ENCODE measurements around the gene ABCA2.

Gene ABCA2

DNA sequence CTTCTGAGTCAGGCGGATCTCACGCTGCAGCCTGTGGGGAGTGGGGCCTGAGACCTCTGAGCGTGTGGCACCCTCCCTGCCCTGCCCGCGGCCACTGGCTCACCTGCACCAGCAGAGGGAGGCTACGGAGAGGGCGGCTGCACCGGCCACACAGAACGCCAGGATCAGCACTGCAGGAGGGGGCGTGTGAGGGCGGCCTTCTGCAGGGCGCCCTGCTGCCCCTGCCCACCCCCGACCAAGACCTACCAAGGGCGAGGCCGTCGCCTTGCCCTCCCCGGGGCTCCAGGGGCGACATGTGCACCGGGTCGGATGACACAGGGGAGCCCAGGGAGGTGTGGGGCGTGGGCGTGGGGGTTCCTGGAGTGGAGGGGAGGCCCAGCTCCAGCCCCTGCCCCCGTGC is 12.5 kb upstream of the ABCA2 start:
- no peak for DNase-seq (ENCODE audit: low spot score)
- TF ChIP-seq, protein P1, sequence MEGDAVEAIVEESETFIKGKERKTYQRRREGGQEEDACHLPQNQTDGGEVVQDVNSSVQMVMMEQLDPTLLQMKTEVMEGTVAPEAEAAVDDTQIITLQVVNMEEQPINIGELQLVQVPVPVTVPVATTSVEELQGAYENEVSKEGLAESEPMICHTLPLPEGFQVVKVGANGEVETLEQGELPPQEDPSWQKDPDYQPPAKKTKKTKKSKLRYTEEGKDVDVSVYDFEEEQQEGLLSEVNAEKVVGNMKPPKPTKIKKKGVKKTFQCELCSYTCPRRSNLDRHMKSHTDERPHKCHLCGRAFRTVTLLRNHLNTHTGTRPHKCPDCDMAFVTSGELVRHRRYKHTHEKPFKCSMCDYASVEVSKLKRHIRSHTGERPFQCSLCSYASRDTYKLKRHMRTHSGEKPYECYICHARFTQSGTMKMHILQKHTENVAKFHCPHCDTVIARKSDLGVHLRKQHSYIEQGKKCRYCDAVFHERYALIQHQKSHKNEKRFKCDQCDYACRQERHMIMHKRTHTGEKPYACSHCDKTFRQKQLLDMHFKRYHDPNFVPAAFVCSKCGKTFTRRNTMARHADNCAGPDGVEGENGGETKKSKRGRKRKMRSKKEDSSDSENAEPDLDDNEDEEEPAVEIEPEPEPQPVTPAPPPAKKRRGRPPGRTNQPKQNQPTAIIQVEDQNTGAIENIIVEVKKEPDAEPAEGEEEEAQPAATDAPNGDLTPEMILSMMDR (IDR thresholded peaks at IDR 0.05): no peak
- Histone ChIP-seq H3K4me3 (no peak overlapping the region), H3K27ac (peak overlapping the region in 1 of 2 donors; percentile 36)

DNA sequence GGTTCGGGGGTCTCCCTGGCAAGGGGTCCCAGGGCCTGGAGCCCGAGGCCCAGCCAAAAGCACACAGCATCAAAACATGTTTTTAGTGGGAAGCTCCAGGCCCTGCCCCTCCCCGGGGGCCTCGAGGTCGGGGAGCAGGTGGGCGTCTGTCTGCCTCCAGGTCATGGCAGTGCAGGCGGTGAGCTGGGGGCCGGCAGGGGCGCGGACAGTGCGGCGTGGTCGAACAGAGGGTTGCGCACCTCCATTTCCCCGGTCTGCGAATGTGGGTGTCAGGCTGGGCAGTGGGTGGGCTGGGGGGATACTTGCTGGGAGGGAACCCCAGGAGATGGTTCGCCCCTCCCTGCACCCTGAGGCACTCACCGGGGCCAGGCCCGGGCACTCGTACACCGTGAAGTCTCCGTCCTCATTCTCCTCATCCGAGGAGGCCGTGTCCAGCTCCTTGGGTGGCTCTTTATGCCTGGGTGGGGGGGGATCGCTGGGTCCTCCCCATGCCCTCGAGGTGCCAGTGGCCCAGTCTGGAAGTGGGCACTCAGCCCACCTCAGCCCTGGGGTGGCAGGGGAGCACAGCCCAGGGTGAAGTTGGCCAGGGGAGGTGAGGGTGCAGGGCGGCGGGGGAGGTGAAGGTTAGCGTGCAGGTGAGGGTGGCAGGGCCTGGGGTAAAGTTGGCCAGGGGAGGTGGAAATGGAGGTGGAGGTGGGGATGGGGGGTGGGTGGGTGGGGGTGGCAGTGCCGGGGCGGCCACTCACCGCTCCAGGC is 11.8 kb upstream of the ABCA2 start:
- TF ChIP-seq, protein P1 (IDR thresholded peaks at IDR 0.05): no peak
- Histone ChIP-seq H3K4me3 (no peak overlapping the region), H3K27ac (no peak overlapping the region)
- no peak for DNase-seq (ENCODE audit: low spot score)

DNA sequence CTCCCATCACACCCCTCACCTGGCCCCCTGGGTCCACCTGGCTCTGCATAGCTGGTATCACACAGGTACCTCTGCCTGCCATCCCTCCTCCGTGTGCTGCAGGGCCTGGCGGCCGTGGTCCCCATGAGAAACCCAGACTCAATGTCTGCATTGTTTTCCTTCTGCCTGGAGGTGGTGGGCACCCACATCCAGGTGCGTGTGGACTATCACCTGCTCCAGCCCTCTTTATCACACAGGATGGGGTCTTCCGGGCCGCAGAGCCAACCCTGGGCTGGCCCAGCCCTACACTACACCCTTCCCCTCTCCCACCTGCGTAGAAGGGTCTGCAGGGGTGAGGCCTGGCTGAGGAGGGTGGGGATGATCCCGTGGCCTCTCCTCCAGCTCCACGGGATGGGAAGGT is 10.9 kb upstream of the ABCA2 start:
- Histone ChIP-seq H3K4me3 (no peak overlapping the region), H3K27ac (no peak overlapping the region)
- TF ChIP-seq, protein P1 (IDR thresholded peaks at IDR 0.05): no peak
- DNase-seq (ENCODE audit: low spot score): no peak

DNA sequence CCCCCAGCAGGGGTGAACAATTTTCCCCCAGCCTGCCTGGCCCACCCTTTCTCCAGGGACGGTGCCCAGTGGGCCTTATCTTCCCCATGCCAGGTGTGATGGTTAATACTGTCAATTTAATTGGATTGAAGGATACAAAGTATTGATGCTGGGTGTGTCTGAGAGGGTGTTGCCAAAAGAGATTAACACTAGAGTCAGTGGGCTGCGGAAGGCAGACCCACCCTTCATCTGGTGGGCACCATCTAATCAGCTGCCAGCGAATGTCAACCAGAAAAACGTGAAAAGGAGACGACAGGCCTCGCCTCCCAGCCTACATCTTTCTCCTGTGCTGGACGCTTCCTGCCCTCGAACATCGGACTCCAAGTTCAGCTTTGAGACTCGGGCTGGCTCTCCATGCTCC is 9.4 kb upstream of the ABCA2 start:
- Histone ChIP-seq H3K27ac (no peak overlapping the region), H3K4me3 (no peak overlapping the region)
- TF ChIP-seq, protein P1 (IDR thresholded peaks at IDR 0.05): no peak
- no peak for DNase-seq (ENCODE audit: low spot score)

DNA sequence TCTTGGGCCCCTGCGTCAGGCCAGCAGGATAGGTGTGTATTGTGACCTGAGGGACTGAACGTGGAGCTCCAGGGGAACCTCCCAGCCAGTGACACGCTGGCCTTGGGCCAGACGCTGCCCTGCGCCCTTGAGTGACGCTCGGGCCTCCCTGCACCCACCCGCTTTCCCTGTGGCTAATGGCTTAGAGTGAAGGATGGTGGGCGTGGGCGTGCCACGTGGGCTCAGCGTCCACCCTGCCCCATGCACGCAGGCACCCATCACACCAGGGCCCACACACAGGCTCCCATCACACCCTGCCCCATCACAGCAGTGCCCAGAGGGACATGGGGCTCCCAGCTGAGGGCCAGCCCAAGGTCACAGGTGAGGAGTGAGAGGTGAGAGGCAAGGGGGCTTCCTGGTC is 9.0 kb upstream of the ABCA2 start:
- TF ChIP-seq, protein P1 (IDR thresholded peaks at IDR 0.05): no peak
- Histone ChIP-seq H3K27ac (no peak overlapping the region), H3K4me3 (no peak overlapping the region)
- no peak for DNase-seq (ENCODE audit: low spot score)

DNA sequence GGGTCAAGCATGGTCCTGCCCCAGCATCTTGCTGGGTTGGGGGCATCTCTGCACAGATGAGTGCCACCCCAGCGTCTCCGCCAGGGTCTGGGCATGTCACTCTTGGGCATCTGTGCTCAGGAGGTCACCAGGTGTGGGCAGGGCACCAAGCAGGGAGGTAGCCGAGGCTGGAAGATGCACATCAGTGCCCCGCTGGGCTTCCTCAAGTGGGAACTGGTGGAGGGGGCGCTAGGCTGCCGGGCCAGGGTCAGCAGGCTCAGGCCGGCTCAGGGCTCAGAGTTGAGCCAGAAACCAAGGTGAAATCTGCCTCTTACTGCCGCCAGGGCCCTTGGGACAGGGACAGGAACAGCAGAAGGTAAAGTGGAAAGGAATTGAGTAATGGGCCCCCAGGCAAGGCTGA is 7.9 kb upstream of the ABCA2 start:
- no peak overlapping the region for H3K27ac ChIP-seq
- no peak for DNase-seq (ENCODE audit: low spot score)
- H3K4me3 ChIP-seq: no peak overlapping the region
- TF ChIP-seq, protein P1 (IDR thresholded peaks at IDR 0.05): no peak

DNA sequence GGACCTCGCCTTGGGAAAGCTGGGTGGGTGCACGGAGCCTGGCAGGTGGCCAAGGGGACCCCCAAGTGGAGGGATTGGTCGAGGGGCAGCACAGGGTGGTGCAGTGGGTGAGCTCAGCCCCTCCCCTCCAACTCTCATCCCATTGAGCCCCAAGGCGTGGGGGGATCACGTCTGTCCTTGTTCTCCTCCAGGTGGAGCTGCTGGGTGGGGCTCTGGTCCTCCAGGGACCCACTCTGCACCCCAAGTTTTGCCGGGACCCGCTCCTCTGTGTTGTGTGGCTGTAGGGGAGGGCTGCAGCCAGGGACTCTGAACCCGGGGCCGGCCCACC is 7.4 kb upstream of the ABCA2 start:
- Histone ChIP-seq H3K4me3 (no peak overlapping the region), H3K27ac (no peak overlapping the region)
- TF ChIP-seq, protein P1 (IDR thresholded peaks at IDR 0.05): no peak
- no peak for DNase-seq (ENCODE audit: low spot score)
